BJ (cell line): Measurements from ENCODE around the gene NECAB3. TPM values are rescaled to one million over a fixed set of nuclear protein-coding genes. Genes with fewer than 3 reads are reported as not detected.

Experiments used
- CTCF ChIA-PET: fragments of 350-600 bp; formaldehyde crosslinking; extraction: SDS; loops from one replicate; lab custom pipeline; 2021; ENCODE audit warnings: antibody characterized with exemption, inconsistent platforms; lab: Yijun Ruan, JAX
- POLR2A ChIA-PET: fragments of 300-600 bp; sonication (Branson Sonifier 250); formaldehyde crosslinking; extraction: SDS; loops from one replicate; lab custom pipeline; 2021; ENCODE audit warnings: antibody characterized with exemption; lab: Charles Lee
- DNase-seq: peaks from one replicate; pipeline ENCODE4 v3.0.0-alpha.2; 2011; ENCODE audit warnings: low read depth
- H3K27me3 ChIP-seq: 2 replicates; pipeline ENCODE4 v1.6.0; 2011; ENCODE audit warnings: low read length; ENCODE audit not compliant: control insufficient read depth, insufficient read depth
- H3K36me3 ChIP-seq: 2 replicates; pipeline ENCODE4 v1.5.1; 2011; ENCODE audit warnings: low read length; ENCODE audit not compliant: control insufficient read depth, insufficient read depth
- H3K4me3 ChIP-seq: 2 replicates; pipeline ENCODE4 v1.5.1; 2011; ENCODE audit warnings: low read depth, mild to moderate bottlenecking, control low read depth, low read length
- CTCF ChIP-seq: IDR thresholded peaks from 2 replicates; pipeline ENCODE4 v1.5.1; 2011; ENCODE audit warnings: low read depth, mild to moderate bottlenecking, control low read depth, inconsistent platforms, low read length, moderate library complexity; ENCODE audit not compliant: insufficient read depth
- polyA plus RNA-seq: library from polyadenylated mRNA; depleted of rRNA; stranded (reverse); fragments of >200 nt; gene quantifications from 2 replicates; pipeline ENCODE4 v1.2.3, GENCODE V29; 2011

Gene NECAB3
- polyA plus RNA-seq, 1 experiment = 20.2 TPM

- POLR2A ChIA-PET = no interaction called here
- peak; percentile 91 for DNase-seq
Measured at GRCh38 chr20:33666293-33667244, 7.7 kb downstream of the NECAB3 start, which contains the start of gene ACTL10. Gene ACTL10 (plus strand): TSS chr20:33666943. CDS start chr20:33667498, 555 bp downstream.

GRCh38 chr20:33664762-33665144 is 9.5 kb downstream of the NECAB3 start:
- DNase-seq = no peak
- H3K36me3 ChIP-seq = peaks cover 8% of the 10 kb centered on the region
- TF ChIP-seq CTCF = no peak
- ChIA-PET CTCF (interaction anchor here (3.6 kb wide), 1 partner anchor 11 kb away, joined by 18 read pairs; no protein-coding TSS in a partner anchor), POLR2A (interaction anchor here (0.7 kb wide), 2 partner anchors 20 to 175 kb away, joined by 3 to 5 read pairs; partner anchors contain the start of gene CBFA2T2)
- no peak overlapping the region for H3K4me3 ChIP-seq
- no peaks in the 10 kb centered on the region for H3K27me3 ChIP-seq

More at GRCh38 chr20:33666293-33667244, 7.7 kb downstream of the NECAB3 start, which contains the start of gene ACTL10:
- H3K36me3 ChIP-seq = peaks cover 6% of the 10 kb centered on the region
- CTCF ChIA-PET = interaction anchor here (0.6 to 3.3 kb wide), 13 partner anchors 8 to 212 kb away, joined by 3 to 21 read pairs (median 7); no protein-coding TSS in a partner anchor
- TF ChIP-seq CTCF = peak; percentile 68
- no peaks in the 10 kb centered on the region for H3K27me3 ChIP-seq
- peak within 1 kb of the TSS; percentile 46 for H3K4me3 ChIP-seq

- H3K27me3 ChIP-seq = no peaks in the 10 kb centered on the region
- POLR2A ChIA-PET = interaction anchor here (0.6 to 0.7 kb wide), 3 partner anchors 21 to 988 kb away, joined by 3 to 8 read pairs (median 5); partner anchors contain the start of gene CBFA2T2
- CTCF ChIA-PET = interaction anchor here (1.3 to 3.6 kb wide), 4 partner anchors 10 to 207 kb away, joined by 3 to 18 read pairs (median 6); no protein-coding TSS in a partner anchor
- TF ChIP-seq CTCF = no peak
- peak overlapping the region; percentile 85 for H3K4me3 ChIP-seq
- no peak for DNase-seq
- peaks cover 9% of the 10 kb centered on the region for H3K36me3 ChIP-seq
Measured at GRCh38 chr20:33664085-33664761, 10.0 kb downstream of the NECAB3 start.

GRCh38 chr20:33663161-33664084 is 10.8 kb downstream of the NECAB3 start:
- H3K36me3 ChIP-seq = peaks cover 5% of the 10 kb centered on the region
- POLR2A ChIA-PET = interaction anchor here (0.6 kb wide), 3 partner anchors 86 to 987 kb away, joined by 3 to 8 read pairs (median 3); no protein-coding TSS in a partner anchor

More at GRCh38 chr20:33663161-33664084, 10.8 kb downstream of the NECAB3 start:
- CTCF ChIA-PET = interaction anchor here (0.6 to 3.6 kb wide), 8 partner anchors 10 to 464 kb away, joined by 3 to 18 read pairs (median 4); no protein-coding TSS in a partner anchor
- no peak for TF ChIP-seq CTCF
- Histone ChIP-seq H3K27me3 (no peaks in the 10 kb centered on the region), H3K4me3 (peak overlapping the region; percentile 85)
- DNase-seq = no peak
